ENCODE results near the gene SLC4A3.

DNA sequence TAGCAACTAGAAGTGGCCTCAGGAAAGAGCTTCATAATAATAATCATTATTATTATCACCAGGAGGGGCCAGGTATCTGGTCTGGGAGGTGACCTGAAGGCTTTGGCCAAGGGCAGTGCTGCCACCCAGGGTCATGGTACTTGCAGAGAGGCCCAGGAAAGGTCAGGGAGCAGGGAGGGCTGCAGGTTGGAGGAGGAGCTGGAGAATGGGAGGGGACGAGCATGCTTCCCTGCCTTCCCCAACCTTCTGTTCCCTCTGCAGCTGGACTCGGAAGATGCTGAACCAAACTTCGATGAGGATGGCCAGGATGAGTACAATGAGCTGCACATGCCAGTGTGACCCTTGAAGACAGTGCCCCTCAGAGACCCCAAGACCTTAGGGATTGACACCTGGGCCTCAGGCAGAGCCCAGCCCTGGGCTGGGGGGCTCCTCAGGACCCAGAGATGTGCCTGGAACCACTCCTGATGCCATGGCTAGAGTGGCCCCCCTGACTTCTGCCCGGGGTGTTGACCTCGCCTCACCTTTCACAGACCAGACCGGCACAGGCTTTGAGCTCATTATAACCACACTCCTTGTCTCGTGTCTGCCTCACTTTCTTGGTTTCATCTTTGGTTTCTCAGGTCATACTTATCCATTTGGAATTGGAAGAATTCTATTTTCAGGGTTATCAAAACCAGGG is 14.1 kb downstream of the SLC4A3 start:
- TF ChIP-seq GATA2 (IDR thresholded peaks at IDR 0.05; ENCODE audit: low read depth, low read length) (no peak), GATA3 (IDR thresholded peaks at IDR 0.05; ENCODE audit: low read depth, low read length) (no peak)
